Kidney (tissue), 14 donors: ENCODE data around the gene HIVEP3. TPM values are rescaled to one million over a fixed set of nuclear protein-coding genes. Genes with fewer than 3 reads are reported as not detected.

Experiments
- DNase-seq, 5 donors: peaks; one replicate each; pipeline ENCODE4 v3.0.0-alpha.2; 2013 to 2020
- FAIRE-seq: peaks from 2 replicates; lab custom pipeline; 2012; peaks lifted over from hg19 to GRCh38; lab: Jason Lieb, UNC
- H3K27ac ChIP-seq, 2 donors: one replicate each; pipeline ENCODE4 v1.7.0; 2013; ENCODE audit warnings: low read depth in 2 of 2, low read length in 2 of 2, inconsistent platforms in 1 of 2
- H3K27me3 ChIP-seq: one replicate; pipeline ENCODE4 v1.7.1; 2013; ENCODE audit warnings: low read length, inconsistent platforms; ENCODE audit not compliant: control insufficient read depth, insufficient read depth
- H3K36me3 ChIP-seq, 3 donors: one replicate each; pipeline versions ENCODE4 v1.7.0 to v1.7.1; 2013; ENCODE audit warnings: low read length in 3 of 3, control low read depth in 1 of 3, inconsistent platforms in 1 of 3; ENCODE audit not compliant: insufficient read depth in 3 of 3, control insufficient read depth in 2 of 3
- H3K4me1 ChIP-seq, 3 donors: one replicate each; pipeline versions ENCODE4 v1.7.0 to v1.7.1; 2013; ENCODE audit warnings: low read length in 3 of 3, inconsistent platforms in 1 of 3, low read depth in 1 of 3; ENCODE audit not compliant: control insufficient read depth in 2 of 3, insufficient read depth in 2 of 3
- H3K4me3 ChIP-seq, 3 donors: one replicate each; pipeline versions ENCODE4 v1.7.0 to v1.8.1; 2013; ENCODE audit warnings: low read length in 3 of 3, control low read depth in 1 of 3, inconsistent platforms in 1 of 3
- H3K9ac ChIP-seq, 3 donors: one replicate each; pipeline versions ENCODE4 v1.7.0 to v1.7.1; 2013; ENCODE audit warnings: low read length in 3 of 3, control low read depth in 1 of 3, inconsistent platforms in 1 of 3
- H3K9me3 ChIP-seq, 3 donors: one replicate each; pipeline versions ENCODE4 v1.7.0 to v1.7.1; 2013; ENCODE audit warnings: low read length in 3 of 3, control low read depth in 1 of 3, inconsistent platforms in 1 of 3; ENCODE audit not compliant: control insufficient read depth in 2 of 3, insufficient read depth in 1 of 3
- intact Hi-C: fragments of 100-400 bp; cut with DNase I; formaldehyde crosslinking; loops from one replicate; pipeline ENCODE4 v1.11.1; 2022
- polyA plus RNA-seq: library from polyadenylated mRNA; stranded (reverse); fragments of 350-450 nt; fragmentation: Illumina TruSeq; extraction: RNeasy Lipid Tissue Mini Kit (QIAGEN cat#74804); gene quantifications from one replicate; pipeline ENCODE4 v1.2.3, GENCODE V29; 2014; ENCODE audit warnings: low read depth, low replicate concordance; ENCODE audit not compliant: insufficient read depth
- total RNA-seq: library from RNA; stranded (reverse); fragmentation: NEBNext Ultra II Directional; extraction: Animal tissue kit (Norgen Biotek cat#: 25700); gene quantifications from one replicate; pipeline ENCODE4 v1.2.1, GENCODE V29; 2021
- TF ChIP-seq, protein P1 (sequence below): IDR thresholded peaks from 3 replicates; pipeline ENCODE4 v1.5.1; 2012; ENCODE audit warnings: mild to moderate bottlenecking, moderate library complexity, borderline replicate concordance; ENCODE audit not compliant: insufficient read depth; ENCODE audit errors: extremely low read depth
- donor health status: control.
- donor health status: control.
- donor health status: control.
- donor health status: control.
- donor health status: control.
- donor health status: DM: yes; HTN: yes; CAD: no.
- donor health status: Normal renal cell carcinoma (clear cell type).

Gene HIVEP3
- total and polyA plus RNA-seq, 2 donors from 2014 or later: 3.5 to 11.0 TPM

- FAIRE-seq (no peak), DNase-seq (no peak)
- H3K27me3 ChIP-seq: no peaks in the 10 kb centered on the region
- H3K4me1 ChIP-seq: no peaks in the 10 kb centered on the region
- TF ChIP-seq, protein P1, sequence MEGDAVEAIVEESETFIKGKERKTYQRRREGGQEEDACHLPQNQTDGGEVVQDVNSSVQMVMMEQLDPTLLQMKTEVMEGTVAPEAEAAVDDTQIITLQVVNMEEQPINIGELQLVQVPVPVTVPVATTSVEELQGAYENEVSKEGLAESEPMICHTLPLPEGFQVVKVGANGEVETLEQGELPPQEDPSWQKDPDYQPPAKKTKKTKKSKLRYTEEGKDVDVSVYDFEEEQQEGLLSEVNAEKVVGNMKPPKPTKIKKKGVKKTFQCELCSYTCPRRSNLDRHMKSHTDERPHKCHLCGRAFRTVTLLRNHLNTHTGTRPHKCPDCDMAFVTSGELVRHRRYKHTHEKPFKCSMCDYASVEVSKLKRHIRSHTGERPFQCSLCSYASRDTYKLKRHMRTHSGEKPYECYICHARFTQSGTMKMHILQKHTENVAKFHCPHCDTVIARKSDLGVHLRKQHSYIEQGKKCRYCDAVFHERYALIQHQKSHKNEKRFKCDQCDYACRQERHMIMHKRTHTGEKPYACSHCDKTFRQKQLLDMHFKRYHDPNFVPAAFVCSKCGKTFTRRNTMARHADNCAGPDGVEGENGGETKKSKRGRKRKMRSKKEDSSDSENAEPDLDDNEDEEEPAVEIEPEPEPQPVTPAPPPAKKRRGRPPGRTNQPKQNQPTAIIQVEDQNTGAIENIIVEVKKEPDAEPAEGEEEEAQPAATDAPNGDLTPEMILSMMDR: no peak
- intact Hi-C loops: no loop called here
- H3K9ac ChIP-seq: no peak overlapping the region
- no peak overlapping the region for H3K27ac ChIP-seq
- H3K9me3 ChIP-seq: no peaks in the 10 kb centered on the region
- no peak overlapping the region for H3K4me3 ChIP-seq
- H3K36me3 ChIP-seq: no peaks in the 10 kb centered on the region
Measured at GRCh38 chr1:41700581-41700980, 218.1 kb downstream of the HIVEP3 start.

- Histone ChIP-seq H3K4me3 (no peak overlapping the region), H3K4me1 (no peaks in the 10 kb centered on the region), H3K9ac (no peak overlapping the region), H3K27ac (no peak overlapping the region), H3K9me3 (no peaks in the 10 kb centered on the region), H3K36me3 (no peaks in the 10 kb centered on the region), H3K27me3 (no peaks in the 10 kb centered on the region)
- TF ChIP-seq, protein P1: no peak
- intact Hi-C loops: no loop called here
- no peak for FAIRE-seq
- no peak for DNase-seq
Measured at GRCh38 chr1:41699861-41700248, 218.9 kb downstream of the HIVEP3 start.

DNA sequence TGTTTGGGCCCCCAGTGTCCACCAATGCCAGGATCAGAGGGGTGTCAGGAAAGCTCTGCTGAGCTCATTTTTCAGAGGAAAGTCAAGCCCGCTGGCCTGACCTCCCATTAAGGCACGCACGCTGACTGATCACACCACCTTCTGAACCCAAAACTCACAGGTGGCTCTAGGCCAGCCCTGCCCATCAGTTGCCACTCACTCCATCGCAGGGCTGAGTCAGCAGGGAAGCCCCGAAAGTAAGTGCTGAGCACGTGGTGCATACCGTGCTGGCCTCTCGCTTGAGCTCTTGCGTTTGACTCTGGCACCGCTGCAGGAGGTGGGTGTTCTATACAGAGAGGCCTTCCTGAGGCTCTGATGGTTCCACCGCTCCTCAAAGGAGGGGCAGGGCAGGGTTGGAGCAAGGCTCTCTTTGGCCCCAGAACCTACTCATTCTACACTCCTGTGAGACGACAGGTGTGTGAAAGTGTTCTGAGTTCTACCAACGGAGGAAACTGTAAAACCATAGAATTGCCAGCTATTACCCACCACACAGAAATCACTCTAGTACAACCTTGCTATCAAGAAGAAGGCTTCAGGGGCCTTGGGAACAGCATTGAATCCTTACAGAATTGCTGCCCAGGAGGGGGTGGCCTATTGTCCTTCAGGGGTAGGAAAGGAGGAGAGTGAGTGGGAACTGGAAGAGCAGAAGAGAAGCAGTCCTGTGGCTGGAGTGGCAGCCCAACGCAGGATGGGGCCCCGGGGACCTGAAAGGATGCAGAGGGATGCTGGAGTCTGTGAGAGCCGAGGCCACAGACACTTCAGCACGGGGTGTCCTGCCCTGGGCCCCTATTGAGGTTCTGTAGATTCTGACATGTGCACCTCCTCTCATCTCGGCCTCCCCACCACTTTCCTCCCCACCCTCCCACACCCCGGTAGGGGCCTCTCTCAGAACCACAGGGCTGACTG is 219.5 kb downstream of the HIVEP3 start:
- Histone ChIP-seq H3K27me3 (no peaks in the 10 kb centered on the region), H3K9me3 (no peaks in the 10 kb centered on the region), H3K27ac (no peak overlapping the region), H3K4me1 (no peaks in the 10 kb centered on the region), H3K36me3 (no peaks in the 10 kb centered on the region), H3K4me3 (no peak overlapping the region), H3K9ac (no peak overlapping the region)
- TF ChIP-seq, protein P1: no peak
- intact Hi-C loops: no loop called here
- DNase-seq (peak in 1 of 5 donors; percentile 73), FAIRE-seq (no peak)
